ENCODE results near the gene XCR1.

GRCh38 chr3:45976191-45977091 is 50.8 kb downstream of the XCR1 start:
- TF ChIP-seq POLR2A (IDR thresholded peaks at IDR 0.05): no peak
- TF ChIP-seq CTCF (IDR thresholded peaks at IDR 0.05): no peak
